ENCODE results near the gene RELL1. TPM values are rescaled to one million over a fixed set of nuclear protein-coding genes. Genes with fewer than 3 reads are reported as not detected.

Gene RELL1
- total RNA-seq, 2 donors from 2014 or later = 25.3 to 33.9 TPM

DNA sequence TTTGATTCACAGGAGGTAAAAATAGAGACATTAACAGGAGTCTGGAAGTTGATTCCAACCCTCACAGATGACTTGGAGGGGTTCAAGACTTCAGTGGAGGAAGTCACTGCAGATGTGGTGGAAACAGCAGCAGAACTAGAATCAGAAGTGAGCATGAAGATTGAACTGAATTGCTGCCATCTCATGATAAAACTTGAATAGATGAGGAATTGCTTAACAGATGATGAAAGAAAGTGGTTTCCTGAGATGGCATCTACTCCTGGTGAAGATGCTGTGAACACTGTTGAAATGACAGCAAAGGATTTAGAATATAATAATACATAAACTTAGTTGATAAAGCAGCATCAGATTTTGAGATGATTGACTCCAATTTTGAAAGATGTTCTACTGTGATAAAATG, 76.5 kb downstream of the RELL1 start:
- Histone ChIP-seq H3K9me3 (peaks cover 0 to 3% of the 10 kb centered on the region in 2 donors), H3K27ac (no peak overlapping the region), H3K27me3 (no peaks in the 10 kb centered on the region), H3K4me1 (no peaks in the 10 kb centered on the region), H3K36me3 (peaks cover 5% of the 10 kb centered on the region), H3K4me3 (no peak overlapping the region)
- TF ChIP-seq CTCF (IDR thresholded peaks at IDR 0.05) = no peak
- DNase-seq (ENCODE audit: low spot score) = no peak

GRCh38 chr4:37607018-37607417, 79.2 kb downstream of the RELL1 start:
- H3K4me3 ChIP-seq = no peak overlapping the region
- H3K27me3 ChIP-seq = no peaks in the 10 kb centered on the region
- H3K4me1 ChIP-seq = peaks cover 0 to 3% of the 10 kb centered on the region in 2 donors
- DNase-seq (ENCODE audit: low spot score) = no peak
- H3K27ac ChIP-seq = no peak overlapping the region
- no peak for TF ChIP-seq CTCF (IDR thresholded peaks at IDR 0.05)
- peaks cover 0 to 3% of the 10 kb centered on the region in 2 donors for H3K9me3 ChIP-seq
- peaks cover 5% of the 10 kb centered on the region for H3K36me3 ChIP-seq

DNA sequence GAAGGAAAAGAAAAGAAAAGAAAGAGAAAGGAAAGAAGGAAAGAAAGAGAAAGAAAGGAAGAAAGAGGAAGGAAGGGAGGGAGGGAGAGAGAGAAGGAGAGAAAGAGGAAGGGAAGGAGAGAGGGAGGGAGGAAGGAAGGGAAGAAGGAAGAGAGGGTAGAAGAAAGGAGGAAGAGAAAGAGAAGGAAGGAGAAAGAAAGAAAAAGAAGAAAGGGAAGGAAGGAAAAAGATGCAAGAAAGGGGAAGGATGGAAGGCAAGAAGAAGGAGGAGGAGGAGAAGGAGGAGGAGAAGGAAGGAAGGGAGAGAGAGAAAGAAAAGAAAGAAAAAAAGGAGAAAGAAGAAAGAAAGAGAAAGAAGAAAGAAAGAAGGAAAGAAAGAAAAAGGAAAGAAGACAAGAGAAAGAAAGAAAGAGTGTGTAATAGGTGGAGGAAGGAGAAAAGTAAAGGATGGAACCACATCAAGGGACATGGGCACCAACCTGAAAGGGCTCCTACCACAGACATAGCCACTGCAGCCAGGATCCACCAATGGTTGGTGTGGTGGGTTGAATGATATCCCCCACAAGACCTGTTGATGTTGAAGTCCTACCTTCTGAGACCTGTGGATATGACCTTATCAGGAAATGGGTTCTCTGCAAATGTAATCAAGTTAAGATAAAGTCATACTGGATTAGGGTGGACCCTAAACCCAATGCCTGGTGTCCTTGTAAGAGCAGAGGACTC, 80.2 kb downstream of the RELL1 start:
- no peak for DNase-seq (ENCODE audit: low spot score)
- TF ChIP-seq CTCF (IDR thresholded peaks at IDR 0.05) = no peak
- no peaks in the 10 kb centered on the region for H3K27me3 ChIP-seq
- no peak overlapping the region for H3K27ac ChIP-seq
- H3K4me1 ChIP-seq = peaks cover 0 to 3% of the 10 kb centered on the region in 2 donors
- peaks cover 0 to 3% of the 10 kb centered on the region in 2 donors for H3K9me3 ChIP-seq
- H3K36me3 ChIP-seq = peaks cover 5% of the 10 kb centered on the region
- H3K4me3 ChIP-seq = no peak overlapping the region

GRCh38 chr4:37604461-37604860, 81.7 kb downstream of the RELL1 start:
- Histone ChIP-seq H3K36me3 (peaks cover 4% of the 10 kb centered on the region), H3K4me3 (no peak overlapping the region), H3K4me1 (peaks cover 0 to 3% of the 10 kb centered on the region in 2 donors), H3K9me3 (peaks cover 0 to 2% of the 10 kb centered on the region in 2 donors), H3K27me3 (no peaks in the 10 kb centered on the region), H3K27ac (no peak overlapping the region)
- no peak for DNase-seq (ENCODE audit: low spot score)
- no peak for TF ChIP-seq CTCF (IDR thresholded peaks at IDR 0.05)

DNA sequence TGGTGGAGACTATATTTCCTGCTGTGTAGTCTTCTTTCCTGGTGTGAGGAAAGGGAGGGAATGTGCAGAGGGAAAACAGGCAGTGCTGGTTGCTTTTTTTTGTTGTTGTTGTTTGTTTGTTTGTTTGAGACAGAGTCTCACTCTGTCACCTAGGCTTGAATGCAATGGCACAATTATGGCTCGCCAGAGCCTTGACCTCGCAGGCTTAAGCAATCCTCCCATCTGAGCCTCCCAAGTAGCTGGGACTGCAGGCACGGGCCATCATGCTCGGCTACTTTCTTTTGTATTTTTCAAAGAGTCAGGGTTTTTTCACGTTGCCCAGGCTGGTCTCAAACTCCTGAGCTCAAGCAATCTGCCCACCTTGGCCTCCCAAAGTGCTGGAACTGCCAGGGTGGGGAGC, 82.5 kb downstream of the RELL1 start:
- no peaks in the 10 kb centered on the region for H3K9me3 ChIP-seq
- TF ChIP-seq CTCF (IDR thresholded peaks at IDR 0.05) = no peak
- no peak overlapping the region for H3K4me3 ChIP-seq
- H3K4me1 ChIP-seq = peaks cover 0 to 3% of the 10 kb centered on the region in 2 donors
- H3K27ac ChIP-seq = no peak overlapping the region
- no peaks in the 10 kb centered on the region for H3K36me3 ChIP-seq
- no peaks in the 10 kb centered on the region for H3K27me3 ChIP-seq
- DNase-seq (ENCODE audit: low spot score) = no peak

- H3K27ac ChIP-seq = no peak overlapping the region
- peak; percentile 89 for DNase-seq (ENCODE audit: low spot score)
- H3K36me3 ChIP-seq = no peaks in the 10 kb centered on the region
- H3K4me1 ChIP-seq = peaks cover 0 to 3% of the 10 kb centered on the region in 2 donors
- no peak overlapping the region for H3K4me3 ChIP-seq
- peak; percentile 96 to 98 for TF ChIP-seq CTCF (IDR thresholded peaks at IDR 0.05)
- no peaks in the 10 kb centered on the region for H3K9me3 ChIP-seq
- no peaks in the 10 kb centered on the region for H3K27me3 ChIP-seq
Observed at GRCh38 chr4:37603070-37603468, 83.1 kb downstream of the RELL1 start.
